Loucy (cell line): ENCODE measurements around the gene CDKL1.
"Not testable (repeated sequence)": the region's sequence is repeated elsewhere in the genome, so short reads cannot be mapped to it uniquely, and the experiment has no call there.

ENCODE experiments used
- CTCF ChIP-seq: fragments of 200-600 bp; sonication (generic); conservative IDR thresholded peaks from 2 replicates; pipeline ENCODE4 v1.5.1; 2014; ENCODE audit warnings: mild to moderate bottlenecking, antibody characterized with exemption, low read length
- EZH2phosphoT487 ChIP-seq: fragments of 200-600 bp; IDR thresholded peaks from 2 replicates; pipeline ENCODE4 v1.6.1; 2018; ENCODE audit warnings: antibody characterized with exemption, mild to moderate bottlenecking, moderate library complexity, borderline replicate concordance

DNA sequence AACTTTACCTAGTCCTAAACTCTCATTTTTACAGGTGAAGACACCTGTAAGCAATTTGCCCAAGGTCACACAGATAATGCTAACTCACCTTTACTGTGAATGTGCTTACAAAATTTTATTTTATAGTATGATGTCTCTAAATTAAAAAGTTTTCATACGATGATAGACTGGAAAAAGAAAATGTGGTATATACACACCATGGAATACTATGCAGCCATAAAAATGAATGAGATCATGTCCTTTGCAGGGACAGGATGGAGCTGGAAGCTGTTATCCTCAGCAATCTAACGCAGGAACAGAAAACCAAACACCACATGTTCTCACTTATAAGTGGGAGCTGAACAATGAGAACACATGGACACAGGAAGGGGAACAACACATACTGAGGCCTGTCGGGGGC, 40.4 kb downstream of the CDKL1 start:
- not testable (repeated sequence) for TF ChIP-seq CTCF, EZH2phosphoT487
